SK-N-SH (cell line): ENCODE measurements around the gene PRPF40B. TPM values are rescaled to one million over a fixed set of nuclear protein-coding genes. Genes with fewer than 3 reads are reported as not detected.

Source experiments
- CTCF ChIA-PET: fragments of 300-600, 350-600 bp; formaldehyde crosslinking; extraction: SDS; loops from one replicate; lab custom pipeline; 2021; lab: Yijun Ruan, JAX
- POLR2A ChIA-PET: fragments of 350-600 bp; sonication (Branson Sonifier 250); formaldehyde crosslinking; extraction: SDS; loops from one replicate; lab custom pipeline; 2020; ENCODE audit warnings: antibody characterized with exemption, inconsistent platforms; lab: Yijun Ruan, JAX
- DNase-seq: peaks from one replicate; pipeline ENCODE4 v3.0.0; 2012
- H2AFZ ChIP-seq: fragments of 200-600 bp; sonication (generic); 2 replicates; pipeline ENCODE4 v1.8.1; 2016; ENCODE audit warnings: antibody characterized with exemption, mild to moderate bottlenecking, low read depth
- H3F3A ChIP-seq: fragments of 200-600 bp; sonication (generic); replicated peaks from 2 replicates; pipeline ENCODE3; 2016; ENCODE audit warnings: antibody characterized with exemption, mild to moderate bottlenecking; ENCODE audit not compliant: insufficient read depth
- H3K27ac ChIP-seq, 2 experiments: fragments of 200-500 bp in 1 of 2; fragments of 200-600 bp in 1 of 2; sonication (Bioruptor generic) in 1 of 2; sonication (generic), shearing (Covaris generic) in 1 of 2; 2 replicates each; pipeline versions ENCODE4 v1.5.1 to v1.6.1; 2014 to 2016; ENCODE audit warnings: low read depth in 2 of 2, inconsistent platforms in 1 of 2, low read length in 1 of 2, mild to moderate bottlenecking in 1 of 2, mixed read lengths in 1 of 2
- H3K27me3 ChIP-seq: fragments of 200-600 bp; sonication (generic), shearing (Covaris generic); 2 replicates; pipeline ENCODE4 v1.6.1; 2016; ENCODE audit warnings: mixed run types; ENCODE audit not compliant: insufficient read depth
- H3K36me3 ChIP-seq, 2 experiments: fragments of 200-500 bp in 1 of 2; fragments of 200-600 bp in 1 of 2; sonication (Bioruptor generic) in 1 of 2; sonication (generic) in 1 of 2; replicated peaks in 1 of 2; 2 replicates each; pipeline versions ENCODE3 to v1.5.1; 2014 to 2016; ENCODE audit warnings: low read length in 1 of 2, mild to moderate bottlenecking in 1 of 2; ENCODE audit not compliant: insufficient read depth in 2 of 2, control insufficient read depth in 1 of 2
- H3K4me1 ChIP-seq, 2 experiments: fragments of 200-500 bp in 1 of 2; fragments of 200-600 bp in 1 of 2; sonication (Bioruptor generic) in 1 of 2; sonication (generic), shearing (Covaris generic) in 1 of 2; 2 replicates each; pipeline versions ENCODE4 v1.5.1 to v1.6.1; 2014 to 2016; ENCODE audit warnings: low read depth in 1 of 2, low read length in 1 of 2, mixed run types in 1 of 2; ENCODE audit not compliant: insufficient read depth in 2 of 2, control insufficient read depth in 1 of 2
- H3K4me2 ChIP-seq: fragments of 200-600 bp; sonication (generic), shearing (Covaris generic); 2 replicates; pipeline ENCODE4 v1.6.1; 2017; ENCODE audit warnings: mixed run types
- H3K4me3 ChIP-seq, 2 experiments: fragments of 200-500 bp in 1 of 2; fragments of 200-600 bp in 1 of 2; sonication (Bioruptor generic) in 1 of 2; sonication (generic), shearing (Covaris generic) in 1 of 2; 2 replicates each; pipeline versions ENCODE4 v1.5.1 to v1.8.1; 2014 to 2016; ENCODE audit warnings: low read depth in 2 of 2, inconsistent platforms in 1 of 2, low read length in 1 of 2, mild to moderate bottlenecking in 1 of 2, mixed read lengths in 1 of 2, moderate library complexity in 1 of 2
- H3K79me2 ChIP-seq: fragments of 200-600 bp; sonication (generic); 2 replicates; pipeline ENCODE4 v1.8.1; 2017; ENCODE audit warnings: mild to moderate bottlenecking; ENCODE audit not compliant: insufficient read depth
- H3K9ac ChIP-seq: fragments of 200-600 bp; sonication (generic); 2 replicates; pipeline ENCODE4 v1.6.1; 2017; ENCODE audit warnings: mixed run types
- H3K9me2 ChIP-seq: fragments of 200-600 bp; sonication (generic); 2 replicates; pipeline ENCODE4 v1.6.1; 2017; ENCODE audit warnings: mixed run types
- H3K9me3 ChIP-seq: fragments of 200-600 bp; sonication (generic); 2 replicates; pipeline ENCODE4 v1.6.1; 2017; ENCODE audit warnings: mixed run types, mild to moderate bottlenecking, moderate library complexity
- H4K20me1 ChIP-seq: fragments of 200-600 bp; sonication (generic); 2 replicates; pipeline ENCODE4 v1.6.1; 2017; ENCODE audit warnings: mild to moderate bottlenecking, mixed run types; ENCODE audit not compliant: insufficient read depth
- CTCF ChIP-seq: fragments of 200-600 bp; sonication (generic); IDR thresholded peaks from 2 replicates; pipeline ENCODE4 v1.6.1; 2017; ENCODE audit warnings: antibody characterized with exemption, mild to moderate bottlenecking, moderate library complexity
- EP300 ChIP-seq, 2 experiments: IDR thresholded peaks; 2 replicates each; pipeline versions ENCODE4 v1.4.0 to v1.6.1; 2012; ENCODE audit warnings: borderline replicate concordance in 1 of 2, low read depth in 1 of 2, low read length in 1 of 2
- EZH2phosphoT487 ChIP-seq: fragments of 200-600 bp; sonication (generic); IDR thresholded peaks from 2 replicates; pipeline ENCODE4 v1.6.1; 2017; ENCODE audit warnings: low read depth, mixed run types, mild to moderate bottlenecking, antibody characterized with exemption, moderate library complexity, borderline replicate concordance
- JUND ChIP-seq: IDR thresholded peaks from 2 replicates; pipeline ENCODE4 v1.4.0; 2012
- MXI1 ChIP-seq: IDR thresholded peaks from 2 replicates; pipeline ENCODE4 v1.6.1; 2012; ENCODE audit warnings: mild to moderate bottlenecking, low read depth, low read length, improper control_type of control experiment
- PBX3 ChIP-seq: IDR thresholded peaks from 2 replicates; pipeline ENCODE4; 2012
- POLR2AphosphoS5 ChIP-seq: IDR thresholded peaks from 2 replicates; pipeline ENCODE4 v1.6.1; 2012; ENCODE audit warnings: low read depth, low read length
- RAD21 ChIP-seq: IDR thresholded peaks from 2 replicates; pipeline ENCODE4 v1.6.1; 2012; ENCODE audit warnings: mild to moderate bottlenecking, low read length
- RCOR1 ChIP-seq: fragments of 150-350 bp; IDR thresholded peaks from 2 replicates; pipeline ENCODE4 v1.6.1; 2017; ENCODE audit warnings: antibody characterized with exemption, low read length
- RFX5 ChIP-seq: IDR thresholded peaks from 2 replicates; pipeline ENCODE4 v1.6.1; 2012; ENCODE audit warnings: mild to moderate bottlenecking, improper control_type of control experiment, low read length
- SIN3A ChIP-seq: IDR thresholded peaks from 2 replicates; pipeline ENCODE4 v1.6.1; 2012; ENCODE audit warnings: low read depth, mild to moderate bottlenecking, low read length, moderate library complexity, borderline replicate concordance
- SMC3 ChIP-seq: IDR thresholded peaks from 2 replicates; pipeline ENCODE4 v1.6.1; 2012; ENCODE audit warnings: low read depth, low read length, improper control_type of control experiment
- TCF12 ChIP-seq: IDR thresholded peaks from 2 replicates; pipeline ENCODE4 v1.4.0; 2012
- YY1 ChIP-seq: IDR thresholded peaks from 2 replicates; pipeline ENCODE4 v1.4.0; 2012; ENCODE audit warnings: low read depth, mild to moderate bottlenecking
- WGBS: methylation state at CpG from one replicate; pipeline ENCODE4 v1.1.6; 2017; ENCODE audit warnings: low lambda C conversion rate; 5-methylcytosine and 5-hydroxymethylcytosine counted together
- polyA plus RNA-seq, 3 experiments: library from polyadenylated mRNA; depleted of rRNA; stranded (reverse); fragments of >200 nt; gene quantifications; 2 replicates each; pipeline ENCODE4 v1.2.3, GENCODE V29; 2012

Gene PRPF40B
- polyA plus RNA-seq, 1 of the 3 experiments (the other 2 are of a cell fraction) = 27.0 TPM

GRCh38 chr12:49664591-49665239 lies 41.4 kb downstream of the PRPF40B start:
- Histone ChIP-seq H3K27me3 (no peaks in the 10 kb centered on the region), H3K9me2 (no peaks in the 10 kb centered on the region), H3K4me2 (no peak overlapping the region), H2AFZ (no peak overlapping the region), H3K9me3 (no peaks in the 10 kb centered on the region), H3K9ac (no peak overlapping the region), H3K4me3 (no peak overlapping the region), H3K36me3 (peaks cover 3 to 5% of the 10 kb centered on the region in 2 experiments), H3F3A (peaks cover 19% of the 10 kb centered on the region), H3K27ac (peak overlapping the region in 1 of 2 experiments; percentile 89; a peak in 3 of 4 replicates), H3K4me1 (peaks cover 20 to 29% of the 10 kb centered on the region in 2 experiments; a peak in 3 of 4 replicates), H4K20me1 (no peaks in the 10 kb centered on the region), H3K79me2 (peaks cover 66% of the 10 kb centered on the region)
- POLR2A ChIA-PET = interaction anchor here (0.9 to 2.3 kb wide), 2 partner anchors 9 to 10 kb away, joined by 3 to 12 read pairs; no protein-coding TSS in a partner anchor
- TF ChIP-seq RFX5 = no peak
- no peak for TF ChIP-seq RAD21
- TF ChIP-seq CTCF = no peak
- TF ChIP-seq MXI1 = no peak
- no peak for TF ChIP-seq RCOR1
- no peak for TF ChIP-seq SMC3
- TF ChIP-seq SIN3A = no peak
- TF ChIP-seq POLR2AphosphoS5 = no peak
- no peak for TF ChIP-seq PBX3
- no peak for TF ChIP-seq TCF12
- CTCF ChIA-PET = interaction anchor here (0.8 to 2.6 kb wide), 6 partner anchors 8 to 307 kb away, joined by 3 to 22 read pairs (median 4); no protein-coding TSS in a partner anchor
- WGBS = 82% methylated on average over 4 of the region's 4 CpGs
- DNase-seq = peak; percentile 40

- CTCF ChIA-PET = interaction anchor here (0.8 to 2.4 kb wide), 5 partner anchors 13 to 307 kb away, joined by 3 to 7 read pairs (median 3); no protein-coding TSS in a partner anchor
- Histone ChIP-seq H3K9me3 (no peaks in the 10 kb centered on the region), H3K9ac (no peak overlapping the region), H3K27me3 (no peaks in the 10 kb centered on the region), H3K9me2 (no peaks in the 10 kb centered on the region), H3F3A (peaks cover 15% of the 10 kb centered on the region), H3K4me3 (no peak overlapping the region), H4K20me1 (no peaks in the 10 kb centered on the region), H2AFZ (no peak overlapping the region), H3K36me3 (peaks cover 0 to 4% of the 10 kb centered on the region in 2 experiments)
- POLR2A ChIA-PET = interaction anchor here (0.9 kb wide), 1 partner anchor 9 kb away, joined by 3 read pairs; no protein-coding TSS in a partner anchor
- TF ChIP-seq JUND = no peak
- no peak for TF ChIP-seq YY1
- TF ChIP-seq EZH2phosphoT487 = no peak
- TF ChIP-seq PBX3 = no peak
- no peak for TF ChIP-seq EP300 (IDR thresholded peaks at IDR 0.05; ENCODE audit: borderline replicate concordance in 1 of 2, low read depth in 1 of 2, low read length in 1 of 2)
- no peak for TF ChIP-seq SIN3A
- TF ChIP-seq, all 33 proteins: peak for 0
- H3K27ac ChIP-seq = peak overlapping the region in 1 of 2 experiments; percentile 89; a peak in 1 of 4 replicates
- peaks cover 20 to 29% of the 10 kb centered on the region in 2 experiments; a peak in 3 of 4 replicates for H3K4me1 ChIP-seq
- no peak overlapping the region for H3K4me2 ChIP-seq
- 94% methylated on average over 2 of the region's 2 CpGs for WGBS
- no peak for DNase-seq
- H3K79me2 ChIP-seq = peaks cover 73% of the 10 kb centered on the region
Measured at GRCh38 chr12:49665384-49665783, 42.0 kb downstream of the PRPF40B start.
